Keratinocyte (primary cell): ENCODE data around the gene SHISA8. TPM values are rescaled to one million over a fixed set of nuclear protein-coding genes. Genes with fewer than 3 reads are reported as not detected.
"Not testable (repeated sequence)": the region's sequence is repeated elsewhere in the genome, so short reads cannot be mapped to it uniquely, and the experiment has no call there.

Experiments used
- DNase-seq: peaks from one replicate; pipeline ENCODE4 v3.0.0-alpha.2; 2011; ENCODE audit warnings: low read depth, missing footprints, low spot score
- FAIRE-seq: peaks from 2 replicates; lab custom pipeline; 2011; peaks lifted over from hg19 to GRCh38; lab: Jason Lieb, UNC
- H2AFZ ChIP-seq: 2 replicates; pipeline ENCODE4 v1.6.0; 2012; ENCODE audit warnings: low read length, control low read depth, inconsistent platforms; ENCODE audit not compliant: control insufficient read depth
- H3K27ac ChIP-seq: 2 replicates; pipeline ENCODE4 v1.5.1; 2011; ENCODE audit warnings: low read length; ENCODE audit not compliant: control insufficient read depth, insufficient read depth
- H3K27me3 ChIP-seq: 3 replicates; pipeline ENCODE4 v1.6.0; 2011; ENCODE audit warnings: low read length; ENCODE audit not compliant: control insufficient read depth, insufficient read depth; ENCODE audit errors: extremely low read depth
- H3K36me3 ChIP-seq, 2 experiments: 2 replicates in 1 of 2; 3 replicates in 1 of 2; pipeline ENCODE4 v1.5.1; 2011; ENCODE audit warnings: low read length in 2 of 2, mild to moderate bottlenecking in 1 of 2; ENCODE audit not compliant: control insufficient read depth in 2 of 2, insufficient read depth in 2 of 2; ENCODE audit errors: extremely low read depth in 1 of 2
- H3K4me1 ChIP-seq: 3 replicates; pipeline ENCODE4 v1.5.1; 2011; ENCODE audit warnings: low read length; ENCODE audit not compliant: control insufficient read depth, insufficient read depth; ENCODE audit errors: extremely low read depth
- H3K4me2 ChIP-seq: 3 replicates; pipeline ENCODE4 v1.6.0; 2011; ENCODE audit warnings: low read depth, low read length; ENCODE audit not compliant: control insufficient read depth, insufficient read depth; ENCODE audit errors: extremely low read depth
- H3K4me3 ChIP-seq, 3 experiments: fragments of 200-600 bp in 1 of 3; sonication (generic) in 1 of 3; 2 replicates in 2 of 3; 3 replicates in 1 of 3; pipeline ENCODE4 v1.5.1; 2011 to 2016; ENCODE audit warnings: low read length in 3 of 3, mild to moderate bottlenecking in 3 of 3, control low read depth in 2 of 3, inconsistent platforms in 1 of 3, low read depth in 1 of 3, mixed read lengths in 1 of 3, mixed run types in 1 of 3, moderate library complexity in 1 of 3; ENCODE audit not compliant: control insufficient read depth in 2 of 3, insufficient read depth in 2 of 3; ENCODE audit errors: extremely low read depth in 1 of 3
- H3K79me2 ChIP-seq: 2 replicates; pipeline ENCODE4 v1.6.0; 2012; ENCODE audit warnings: low read length; ENCODE audit not compliant: control insufficient read depth, insufficient read depth
- H3K9ac ChIP-seq: 3 replicates; pipeline ENCODE4 v1.6.0; 2011; ENCODE audit warnings: low read length; ENCODE audit not compliant: control insufficient read depth, insufficient read depth; ENCODE audit errors: extremely low read depth
- H3K9me1 ChIP-seq: 3 replicates; pipeline ENCODE4 v1.6.0; 2011; ENCODE audit warnings: low read length; ENCODE audit not compliant: control insufficient read depth, insufficient read depth; ENCODE audit errors: extremely low read depth
- H3K9me3 ChIP-seq: 2 replicates; pipeline ENCODE4 v1.5.1; 2012; ENCODE audit warnings: low read depth, low read length; ENCODE audit not compliant: control insufficient read depth
- H4K20me1 ChIP-seq: 3 replicates; pipeline ENCODE4 v1.6.0; 2011; ENCODE audit warnings: low read length; ENCODE audit not compliant: control insufficient read depth, insufficient read depth; ENCODE audit errors: extremely low read depth
- CTCF ChIP-seq, 3 experiments: IDR thresholded peaks in 1 of 3; conservative IDR thresholded peaks in 1 of 3; optimal IDR thresholded peaks in 1 of 3; 2 replicates in 2 of 3; 3 replicates in 1 of 3; pipeline versions ENCODE3 to v1.5.1; 2011; ENCODE audit warnings: low read length in 3 of 3, mild to moderate bottlenecking in 3 of 3, moderate library complexity in 2 of 3, control low read depth in 1 of 3, inconsistent platforms in 1 of 3; ENCODE audit not compliant: insufficient read depth in 2 of 3; ENCODE audit errors: extremely low read depth in 1 of 3
- EZH2 ChIP-seq: IDR thresholded peaks from one replicate; pipeline ENCODE4 v1.6.1; 2012; ENCODE audit warnings: inconsistent platforms, mild to moderate bottlenecking, low read length, moderate library complexity
- dilution Hi-C: fragments of 300-500 bp; cut with MboI; formaldehyde crosslinking; loops from one replicate; pipeline ENCODE4 v1.7.0; 2020; ENCODE audit warnings: low sequenced_read_pairs; ENCODE audit not compliant: extremely low pct_ligation_motif_present
- polyA plus RNA-seq, 5 experiments: library from polyadenylated mRNA; depleted of rRNA in 3 of 5; stranded (reverse) in 3 of 5; stranded (forward) in 1 of 5; unstranded in 1 of 5; fragments of >200 nt; gene quantifications; 1 replicate in 1 of 5; 2 replicates in 3 of 5; 3 replicates in 1 of 5; pipeline versions ENCODE4 v1.2.1 to v1.2.3, GENCODE V29; 2011 to 2012; ENCODE audit warnings: missing spikeins in 2 of 5, low read depth in 1 of 5, low replicate concordance in 1 of 5

SHISA8 gene
- polyA plus RNA-seq, 1 donor (not counting 4 experiments of a cell fraction or from before 2014, with no cell fraction given), result not detected

GRCh38 chr22:41873391-41873790 lies 41.5 kb downstream of the SHISA8 start:
- dilution Hi-C loops, result no loop called here
- Histone ChIP-seq H3K9ac (no peak overlapping the region), H3K9me1 (no peaks in the 10 kb centered on the region), H3K79me2 (peaks cover 2% of the 10 kb centered on the region), H2AFZ (no peak overlapping the region), H3K4me1 (no peaks in the 10 kb centered on the region), H3K4me3 (no peak overlapping the region), H3K9me3 (no peaks in the 10 kb centered on the region), H3K36me3 (peaks cover 36 to 53% of the 10 kb centered on the region in 2 experiments), H3K27me3 (no peaks in the 10 kb centered on the region), H3K27ac (no peak overlapping the region), H4K20me1 (no peaks in the 10 kb centered on the region), H3K4me2 (no peak overlapping the region)
- TF ChIP-seq CTCF (optimal IDR thresholded peaks at IDR 0.05 in 1 of 3, IDR thresholded peaks at IDR 0.05 in 1 of 3, conservative IDR thresholded peaks at IDR 0.05 in 1 of 3; ENCODE audit: extremely low read depth in 1 of 3, insufficient read depth in 2 of 3, low read length in 3 of 3) (no peak), EZH2 (no peak)
- FAIRE-seq, result no peak
- no peak for DNase-seq

GRCh38 chr22:41870786-41871185 lies 44.1 kb downstream of the SHISA8 start:
- Histone ChIP-seq H3K27me3 (no peaks in the 10 kb centered on the region), H3K79me2 (peaks cover 20% of the 10 kb centered on the region), H3K9me3 (no peaks in the 10 kb centered on the region), H3K4me2 (no peak overlapping the region), H3K27ac (no peak overlapping the region), H4K20me1 (peaks cover 9% of the 10 kb centered on the region), H3K36me3 (peaks cover 33 to 54% of the 10 kb centered on the region in 2 experiments), H3K4me3 (no peak overlapping the region), H3K9me1 (no peaks in the 10 kb centered on the region), H3K4me1 (no peaks in the 10 kb centered on the region), H2AFZ (no peak overlapping the region), H3K9ac (no peak overlapping the region)
- DNase-seq (no peak), FAIRE-seq (no peak)
- dilution Hi-C loops, result no loop called here
- no peak for TF ChIP-seq CTCF (optimal IDR thresholded peaks at IDR 0.05 in 1 of 3, IDR thresholded peaks at IDR 0.05 in 1 of 3, conservative IDR thresholded peaks at IDR 0.05 in 1 of 3; ENCODE audit: extremely low read depth in 1 of 3, insufficient read depth in 2 of 3, low read length in 3 of 3)
- no peak for TF ChIP-seq EZH2

GRCh38 chr22:41870081-41870480 lies 44.8 kb downstream of the SHISA8 start:
- dilution Hi-C loops, FAIRE-seq, H3K4me3 ChIP-seq, H3K9ac ChIP-seq, H3K4me2 ChIP-seq, DNase-seq, H2AFZ ChIP-seq, H3K4me1 ChIP-seq, H3K9me1 ChIP-seq, H3K27me3 ChIP-seq, H3K9me3 ChIP-seq, H3K27ac ChIP-seq: not testable (repeated sequence)
- peaks cover 26 to 50% of the 10 kb centered on the region in 2 experiments for H3K36me3 ChIP-seq
- peaks cover 27% of the 10 kb centered on the region for H3K79me2 ChIP-seq
- peaks cover 13% of the 10 kb centered on the region for H4K20me1 ChIP-seq
